ENCODE measurements around the gene EIF1AD.

DNA sequence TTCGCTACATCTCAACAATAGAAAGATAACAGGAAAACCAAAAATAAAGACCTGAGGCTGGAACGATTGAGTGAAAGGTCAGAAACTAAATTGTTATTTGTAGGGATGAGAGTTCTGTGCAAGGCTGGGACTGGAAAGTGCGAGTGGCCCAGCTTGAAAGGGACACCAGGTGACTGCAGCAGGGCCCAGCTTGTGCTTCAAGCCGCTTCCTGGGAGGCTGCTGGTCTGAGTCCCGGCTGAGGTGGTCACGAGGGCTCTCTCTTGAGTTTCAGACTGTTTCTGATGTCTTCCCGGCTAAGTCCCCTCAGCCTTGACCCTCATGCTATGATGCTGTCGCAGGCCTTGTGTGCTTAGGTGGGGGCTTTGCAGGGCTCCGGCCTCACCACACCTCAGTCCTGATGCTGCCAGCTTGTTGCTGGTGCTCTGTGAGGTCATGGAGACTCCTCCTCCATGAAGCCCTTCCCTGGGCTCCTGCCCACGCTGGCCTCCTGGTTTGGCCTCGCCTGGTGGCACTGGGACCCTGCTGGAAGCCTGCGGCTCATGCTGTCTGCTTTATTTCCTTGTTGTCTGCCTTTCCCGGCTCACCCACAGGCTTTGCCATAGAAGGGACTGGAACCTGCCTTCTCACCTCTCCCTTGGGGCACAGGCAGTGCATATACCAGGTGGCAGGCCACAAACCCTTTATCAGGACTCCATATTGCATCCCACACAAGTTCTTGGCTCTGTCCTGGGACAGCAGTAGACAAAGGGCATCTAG is 4.4 kb upstream of the EIF1AD start:
- TF ChIP-seq, protein P1, sequence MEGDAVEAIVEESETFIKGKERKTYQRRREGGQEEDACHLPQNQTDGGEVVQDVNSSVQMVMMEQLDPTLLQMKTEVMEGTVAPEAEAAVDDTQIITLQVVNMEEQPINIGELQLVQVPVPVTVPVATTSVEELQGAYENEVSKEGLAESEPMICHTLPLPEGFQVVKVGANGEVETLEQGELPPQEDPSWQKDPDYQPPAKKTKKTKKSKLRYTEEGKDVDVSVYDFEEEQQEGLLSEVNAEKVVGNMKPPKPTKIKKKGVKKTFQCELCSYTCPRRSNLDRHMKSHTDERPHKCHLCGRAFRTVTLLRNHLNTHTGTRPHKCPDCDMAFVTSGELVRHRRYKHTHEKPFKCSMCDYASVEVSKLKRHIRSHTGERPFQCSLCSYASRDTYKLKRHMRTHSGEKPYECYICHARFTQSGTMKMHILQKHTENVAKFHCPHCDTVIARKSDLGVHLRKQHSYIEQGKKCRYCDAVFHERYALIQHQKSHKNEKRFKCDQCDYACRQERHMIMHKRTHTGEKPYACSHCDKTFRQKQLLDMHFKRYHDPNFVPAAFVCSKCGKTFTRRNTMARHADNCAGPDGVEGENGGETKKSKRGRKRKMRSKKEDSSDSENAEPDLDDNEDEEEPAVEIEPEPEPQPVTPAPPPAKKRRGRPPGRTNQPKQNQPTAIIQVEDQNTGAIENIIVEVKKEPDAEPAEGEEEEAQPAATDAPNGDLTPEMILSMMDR (IDR thresholded peaks at IDR 0.05), result no peak
- TF ChIP-seq POLR2A (IDR thresholded peaks at IDR 0.05), result no peak
